ENCODE data around the gene EHBP1L1.

The EHBP1L1 gene

DNA sequence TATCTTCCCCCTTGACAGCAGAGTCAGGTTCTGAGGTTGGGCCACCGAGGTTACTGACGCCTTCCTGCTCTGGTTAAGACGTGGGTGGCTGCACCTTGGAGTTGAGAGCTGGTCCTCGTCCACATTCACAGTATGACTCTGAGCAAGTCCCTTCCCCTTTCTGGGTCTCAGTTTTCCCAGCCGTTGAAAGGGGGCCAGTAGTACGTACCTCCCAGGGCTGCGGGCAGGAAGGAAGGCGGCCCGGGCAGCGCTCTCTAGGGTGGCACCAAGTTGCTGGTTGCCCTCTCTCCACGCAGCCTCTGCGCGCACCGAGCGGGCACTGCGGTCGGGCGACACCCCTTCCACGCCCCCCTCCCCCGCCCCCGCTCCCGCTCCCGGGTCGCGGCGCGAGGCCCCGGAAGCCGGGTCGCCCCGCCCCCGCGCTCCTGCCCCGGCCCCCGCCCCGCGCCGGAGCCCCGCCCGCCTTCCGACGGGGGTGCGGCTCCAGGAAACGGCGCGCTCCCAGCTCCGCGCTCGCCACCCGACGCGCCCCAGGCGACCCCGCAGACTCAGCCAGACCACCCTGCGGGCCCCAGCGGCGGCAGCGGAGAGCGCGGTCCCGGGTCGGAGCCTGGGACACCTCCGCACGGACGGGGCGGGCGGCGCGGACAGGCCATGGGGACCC is at the start of gene EHBP1L1:
Gene EHBP1L1 (plus strand): TSS at position 486 of the 664 bp plus-strand sequence. CDS start 250 bp downstream, outside the sequence.
- FAIRE-seq: no peak
- no peak for DNase-seq (ENCODE audit: insufficient read length, low spot score)
- TF ChIP-seq POLR2A (IDR thresholded peaks at IDR 0.05; ENCODE audit: low read depth, low read length): no peak; the same call in 1 of the 2 replicates

DNA sequence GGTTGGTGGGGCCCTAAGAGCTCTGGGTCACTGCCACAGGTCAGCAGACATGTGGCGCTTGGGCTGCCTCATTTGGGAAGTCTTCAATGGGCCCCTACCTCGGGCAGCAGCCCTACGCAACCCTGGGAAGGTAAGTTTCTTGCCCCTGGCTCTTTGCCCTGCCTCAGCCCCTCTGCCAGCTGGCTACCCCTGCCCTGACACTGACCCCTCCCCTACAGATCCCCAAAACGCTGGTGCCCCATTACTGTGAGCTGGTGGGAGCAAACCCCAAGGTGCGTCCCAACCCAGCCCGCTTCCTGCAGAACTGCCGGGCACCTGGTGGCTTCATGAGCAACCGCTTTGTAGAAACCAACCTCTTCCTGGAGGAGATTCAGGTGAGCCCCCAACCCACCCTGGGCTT is 49.1 kb upstream of the EHBP1L1 start:
- no peak for DNase-seq (ENCODE audit: insufficient read length, low spot score)
- TF ChIP-seq POLR2A (IDR thresholded peaks at IDR 0.05; ENCODE audit: low read depth, low read length): no peak
- FAIRE-seq: no peak

DNA sequence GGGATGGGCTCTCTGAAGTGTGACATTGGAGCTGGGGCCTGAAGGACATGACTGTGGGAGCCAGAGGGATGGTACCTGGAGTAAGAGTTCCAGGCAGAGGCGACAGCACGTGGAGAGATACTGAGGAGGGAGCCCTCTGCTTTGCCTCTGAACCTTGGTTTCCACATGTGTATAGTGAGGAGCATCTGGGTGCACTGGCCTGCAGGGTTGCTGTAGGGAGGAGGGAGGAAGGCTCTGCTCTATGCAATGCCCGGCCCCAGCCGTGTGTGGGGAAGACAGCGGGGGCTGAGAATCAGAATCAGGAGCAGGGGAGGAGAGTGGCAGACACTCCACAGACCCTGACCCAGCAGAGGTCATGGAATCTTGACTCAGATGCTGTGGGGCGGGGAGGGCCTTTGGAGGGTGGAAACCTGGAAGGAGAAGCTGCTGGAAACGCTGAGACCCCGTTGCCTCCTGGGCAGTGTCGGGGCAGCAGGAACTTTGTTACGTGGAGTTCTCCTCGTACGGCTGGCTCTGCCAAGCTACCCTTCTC is 47.0 kb upstream of the EHBP1L1 start:
- FAIRE-seq (no peak), DNase-seq (ENCODE audit: insufficient read length, low spot score) (no peak)
- TF ChIP-seq POLR2A (IDR thresholded peaks at IDR 0.05; ENCODE audit: low read depth, low read length): no peak

DNA sequence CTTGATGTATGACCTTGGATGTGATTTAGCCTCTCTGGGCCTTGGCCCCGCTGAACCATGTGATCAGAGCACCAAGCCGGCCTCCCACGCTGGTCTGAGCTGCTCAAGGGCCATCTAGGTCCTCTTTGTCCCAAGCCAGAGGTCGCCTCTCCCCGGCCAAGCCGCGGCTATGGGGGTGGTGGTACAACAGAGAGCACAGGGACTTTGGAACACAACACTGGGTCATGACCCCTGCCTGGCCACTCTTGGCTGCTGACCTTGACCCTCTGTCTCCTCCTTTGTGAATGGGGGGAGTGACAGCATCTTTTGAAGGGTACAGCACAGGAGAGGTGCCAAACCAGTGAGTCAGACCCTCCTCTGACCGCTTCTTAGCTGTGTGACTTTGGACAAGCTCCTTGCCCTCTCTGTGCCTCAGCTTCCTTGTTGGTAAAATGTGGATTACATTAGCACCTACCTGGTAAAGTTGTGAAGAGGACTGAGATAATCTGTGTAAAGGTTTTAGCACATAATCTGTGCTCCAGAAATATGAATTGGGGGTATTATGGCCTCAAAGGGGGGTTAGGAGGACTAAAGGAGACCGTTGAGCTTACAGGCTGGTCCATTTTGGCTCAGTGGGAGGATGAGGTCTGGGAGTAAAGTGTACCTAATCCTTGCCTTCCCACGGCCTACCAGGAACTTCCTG is 46.2 kb upstream of the EHBP1L1 start:
- TF ChIP-seq POLR2A (IDR thresholded peaks at IDR 0.05; ENCODE audit: low read depth, low read length): no peak
- DNase-seq (ENCODE audit: insufficient read length, low spot score) (no peak), FAIRE-seq (no peak)

DNA sequence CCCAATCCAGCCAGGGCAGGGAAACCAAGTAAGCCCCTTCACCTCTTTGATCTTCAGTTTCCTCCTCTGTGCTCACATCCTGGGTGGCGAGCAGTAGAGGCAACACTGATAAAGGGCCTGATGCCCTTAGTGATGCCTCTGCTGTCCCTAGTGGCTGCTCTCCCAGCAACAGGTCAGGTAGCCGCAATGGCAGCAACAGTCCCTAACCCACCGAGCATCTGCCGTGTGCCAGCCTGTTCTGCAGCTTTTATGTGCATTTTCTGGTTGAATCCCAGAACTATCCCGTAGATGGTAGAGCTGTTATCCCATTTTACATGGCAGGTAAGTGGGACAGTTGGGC is 45.7 kb upstream of the EHBP1L1 start:
- DNase-seq (ENCODE audit: insufficient read length, low spot score): no peak
- TF ChIP-seq POLR2A (IDR thresholded peaks at IDR 0.05; ENCODE audit: low read depth, low read length): no peak
- no peak for FAIRE-seq

DNA sequence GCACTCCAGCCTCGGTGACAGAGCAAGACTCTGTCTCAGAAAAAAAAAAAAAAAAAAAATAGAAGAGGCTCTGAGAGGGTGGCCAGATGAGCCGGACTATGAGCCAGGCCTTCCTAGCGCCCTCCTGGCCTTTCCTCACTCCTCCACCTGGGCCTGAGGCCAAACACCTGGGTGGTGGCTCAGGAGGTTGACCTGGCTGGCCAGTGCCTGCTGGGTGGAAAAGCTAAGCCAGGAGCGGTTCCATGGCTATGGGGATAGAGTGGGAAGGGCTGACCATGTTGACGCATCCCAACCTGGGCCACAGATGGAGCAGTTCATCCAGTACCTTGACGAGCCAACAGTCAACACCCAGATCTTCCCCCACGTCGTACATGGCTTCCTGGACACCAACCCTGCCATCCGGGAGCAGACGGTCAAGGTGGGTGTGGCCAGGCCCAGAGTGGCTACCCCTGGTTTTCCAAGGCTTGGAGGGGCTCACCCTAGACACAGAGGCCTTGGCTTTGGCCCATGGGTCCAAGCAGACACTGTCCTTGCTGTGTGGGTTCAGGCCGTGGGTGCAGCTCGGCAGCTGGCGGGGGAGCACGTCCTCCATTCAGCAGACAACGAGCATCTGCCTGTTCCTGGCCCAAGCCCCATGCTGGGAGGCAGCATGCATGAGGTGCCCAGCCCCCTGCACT is 43.3 kb upstream of the EHBP1L1 start:
- no peak for TF ChIP-seq POLR2A (IDR thresholded peaks at IDR 0.05; ENCODE audit: low read depth, low read length)
- FAIRE-seq: no peak
- DNase-seq (ENCODE audit: insufficient read length, low spot score): no peak

DNA sequence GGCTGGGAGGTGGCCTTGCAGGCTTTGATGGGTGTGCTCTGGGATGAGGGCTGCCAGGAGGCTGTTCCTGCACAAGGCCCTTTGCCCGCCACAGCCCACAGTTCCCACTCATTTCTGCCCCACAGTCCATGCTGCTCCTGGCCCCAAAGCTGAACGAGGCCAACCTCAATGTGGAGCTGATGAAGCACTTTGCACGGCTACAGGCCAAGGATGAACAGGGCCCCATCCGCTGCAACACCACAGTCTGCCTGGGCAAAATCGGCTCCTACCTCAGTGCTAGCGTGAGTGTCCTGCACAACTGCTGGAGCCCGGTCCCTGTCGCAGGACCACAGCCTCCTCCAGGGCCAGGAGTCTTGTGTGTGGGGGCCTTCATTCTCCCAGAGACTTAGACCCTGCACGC is 40.8 kb upstream of the EHBP1L1 start:
- FAIRE-seq (no peak), DNase-seq (ENCODE audit: insufficient read length, low spot score) (no peak)
- no peak for TF ChIP-seq POLR2A (IDR thresholded peaks at IDR 0.05; ENCODE audit: low read depth, low read length)

DNA sequence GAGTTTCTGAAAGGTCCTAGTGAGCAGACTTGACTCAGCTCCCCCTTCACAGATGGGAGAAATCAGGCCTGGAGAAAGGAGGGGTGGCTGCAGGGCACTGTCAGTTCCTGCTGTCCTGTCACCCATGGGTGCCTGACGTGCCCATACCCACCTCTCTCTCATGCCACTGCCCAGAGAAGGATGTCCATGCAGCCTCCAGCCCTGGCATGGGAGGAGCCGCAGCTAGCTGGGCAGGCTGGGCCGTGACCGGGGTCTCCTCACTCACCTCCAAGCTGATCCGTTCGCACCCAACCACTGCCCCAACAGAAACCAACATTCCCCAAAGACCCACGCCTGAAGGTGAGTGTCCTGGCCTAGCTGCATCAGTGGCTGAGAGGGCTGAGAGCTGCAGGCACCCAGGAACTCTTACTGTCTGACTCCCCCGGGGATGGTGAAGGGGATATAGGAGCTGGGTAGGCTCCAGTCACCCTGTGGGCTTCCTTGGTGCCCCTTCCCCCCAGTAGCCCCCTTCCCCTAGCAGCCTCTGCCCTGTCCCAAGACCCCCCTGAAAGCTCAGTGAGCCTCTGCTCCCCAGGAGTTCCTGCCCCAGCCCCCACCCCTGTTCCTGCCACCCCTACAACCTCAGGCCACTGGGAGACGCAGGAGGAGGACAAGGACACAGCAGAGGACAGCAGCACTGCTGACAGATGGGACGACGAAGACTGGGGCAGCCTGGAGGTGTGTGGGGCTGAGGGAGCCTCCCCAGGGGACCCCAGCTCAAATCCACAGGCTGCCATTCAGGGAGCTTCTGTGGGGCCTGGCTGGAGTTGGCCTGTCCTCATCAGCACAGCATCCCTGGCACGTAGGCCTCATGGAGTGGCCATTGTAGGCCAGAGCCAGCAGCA is 39.2 kb upstream of the EHBP1L1 start:
- DNase-seq (ENCODE audit: insufficient read length, low spot score): no peak
- TF ChIP-seq POLR2A (IDR thresholded peaks at IDR 0.05; ENCODE audit: low read depth, low read length): no peak
- FAIRE-seq: no peak

DNA sequence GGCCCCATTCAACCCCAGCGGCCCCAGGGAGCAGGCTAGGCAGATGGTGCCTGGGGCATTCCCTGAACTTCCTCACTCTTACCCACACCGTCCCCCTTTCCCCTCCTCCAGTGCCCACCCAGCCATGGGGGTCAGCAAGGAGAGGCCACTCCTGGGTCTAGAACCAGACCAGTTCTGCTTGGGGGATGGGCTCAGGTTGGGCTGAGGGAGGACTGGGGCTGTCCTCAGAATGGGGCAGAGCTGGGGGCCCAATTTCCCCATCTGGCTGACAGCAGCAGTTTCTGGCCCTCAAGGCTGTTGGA is 38.6 kb upstream of the EHBP1L1 start:
- no peak for DNase-seq (ENCODE audit: insufficient read length, low spot score)
- no peak for FAIRE-seq
- no peak for TF ChIP-seq POLR2A (IDR thresholded peaks at IDR 0.05; ENCODE audit: low read depth, low read length)

DNA sequence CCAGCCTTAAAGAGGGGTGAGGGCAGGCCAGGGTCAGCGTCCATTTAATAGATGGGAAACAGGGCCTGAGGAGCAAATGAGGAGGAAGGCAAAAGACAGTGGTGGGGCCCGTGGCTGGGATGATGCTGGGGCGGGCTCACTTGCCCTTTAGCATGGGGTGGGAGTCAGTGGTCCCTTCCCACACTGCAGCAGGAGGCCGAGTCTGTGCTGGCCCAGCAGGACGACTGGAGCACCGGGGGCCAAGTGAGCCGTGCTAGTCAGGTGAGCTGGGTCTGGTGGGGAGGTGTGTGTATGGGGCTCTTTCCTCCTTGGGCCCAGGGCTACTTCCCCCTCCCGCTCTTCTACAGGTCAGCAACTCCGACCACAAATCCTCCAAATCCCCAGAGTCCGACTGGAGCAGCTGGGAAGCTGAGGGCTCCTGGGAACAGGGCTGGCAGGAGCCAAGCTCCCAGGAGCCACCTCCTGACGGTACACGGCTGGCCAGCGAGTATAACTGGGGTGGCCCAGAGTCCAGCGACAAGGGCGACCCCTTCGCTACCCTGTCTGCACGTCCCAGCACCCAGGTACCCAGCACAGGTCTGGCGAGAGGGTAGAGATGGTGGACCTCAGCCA is 38.1 kb upstream of the EHBP1L1 start:
- no peak for FAIRE-seq
- no peak for TF ChIP-seq POLR2A (IDR thresholded peaks at IDR 0.05; ENCODE audit: low read depth, low read length)
- no peak for DNase-seq (ENCODE audit: insufficient read length, low spot score)

DNA sequence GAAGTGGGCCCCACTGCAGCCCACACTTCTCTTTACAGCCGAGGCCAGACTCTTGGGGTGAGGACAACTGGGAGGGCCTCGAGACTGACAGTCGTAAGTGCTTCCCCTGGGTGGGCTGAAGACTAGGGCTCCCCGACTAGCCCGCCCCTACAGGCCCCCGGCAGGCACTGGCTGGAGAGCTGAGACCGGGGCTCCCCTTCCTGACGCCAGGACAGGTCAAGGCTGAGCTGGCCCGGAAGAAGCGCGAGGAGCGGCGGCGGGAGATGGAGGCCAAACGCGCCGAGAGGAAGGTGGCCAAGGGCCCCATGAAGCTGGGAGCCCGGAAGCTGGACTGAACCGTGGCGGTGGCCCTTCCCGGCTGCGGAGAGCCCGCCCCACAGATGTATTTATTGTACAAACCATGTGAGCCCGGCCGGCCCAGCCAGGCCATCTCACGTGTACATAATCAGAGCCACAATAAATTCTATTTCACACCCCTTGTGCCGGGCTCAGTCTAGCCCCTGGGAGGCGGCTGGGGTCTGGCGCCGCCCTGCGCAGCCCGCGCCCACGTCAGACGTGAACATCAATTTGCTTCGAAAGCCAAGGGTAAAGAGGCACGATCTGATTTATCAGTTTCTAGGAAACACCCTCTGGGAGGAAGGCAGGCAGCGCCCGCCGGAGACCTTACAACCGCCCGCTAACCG is 37.5 kb upstream of the EHBP1L1 start:
- DNase-seq (ENCODE audit: insufficient read length, low spot score) (no peak), FAIRE-seq (no peak)

DNA sequence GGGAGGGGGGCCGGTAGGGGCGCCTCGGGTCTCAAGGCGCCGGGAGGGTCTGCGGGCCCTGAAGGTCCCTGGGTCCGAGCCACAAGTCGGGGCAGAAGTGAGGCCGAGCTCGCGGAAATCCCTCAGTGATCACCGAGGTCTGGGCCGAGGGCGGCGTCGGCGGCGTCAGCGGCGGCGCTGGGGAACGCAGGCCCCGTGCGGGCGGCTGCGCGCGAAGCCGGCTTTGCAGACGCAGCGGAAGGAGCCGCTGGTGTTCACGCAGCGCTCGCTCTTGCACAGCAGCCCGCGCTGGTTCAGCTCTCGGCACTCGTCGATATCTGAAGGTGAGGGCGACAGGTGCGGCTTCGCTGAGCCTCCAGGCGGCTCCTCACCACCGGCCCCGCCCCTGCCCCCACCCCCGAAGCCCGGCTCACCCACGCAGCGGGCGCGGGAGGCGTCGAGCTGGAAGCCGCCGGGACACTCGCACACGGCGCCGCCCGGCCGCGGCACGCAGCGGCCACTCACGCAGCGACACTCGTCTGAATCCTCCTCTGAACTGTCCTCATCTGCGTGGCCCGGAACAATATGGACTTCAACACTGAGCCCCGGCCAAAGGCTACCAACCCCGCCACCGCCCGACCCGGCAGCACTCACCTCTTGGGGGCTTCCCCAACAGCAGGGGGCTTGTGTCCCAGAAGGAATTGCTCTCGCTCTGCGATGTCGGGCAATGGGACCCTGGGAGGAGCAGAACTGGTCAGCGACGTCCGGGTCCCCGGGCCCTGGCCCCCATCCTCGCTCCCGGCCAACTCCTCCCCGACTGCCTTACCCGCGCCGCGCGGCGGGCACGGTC is 36.7 kb upstream of the EHBP1L1 start:
- no peak for FAIRE-seq

More for the DNA sequence above, 37.5 kb upstream of the EHBP1L1 start:
- no peak for TF ChIP-seq POLR2A (IDR thresholded peaks at IDR 0.05; ENCODE audit: low read depth, low read length)

More for the DNA sequence above, 36.7 kb upstream of the EHBP1L1 start:
- no peak for DNase-seq (ENCODE audit: insufficient read length, low spot score)
- TF ChIP-seq POLR2A (IDR thresholded peaks at IDR 0.05; ENCODE audit: low read depth, low read length): no peak

Data from H54 (cell line).